Neural cell (in vitro differentiated cells): ENCODE measurements around the gene PCDH15. TPM values are rescaled to one million over a fixed set of nuclear protein-coding genes. Genes with fewer than 3 reads are reported as not detected.

ENCODE experiments used
- H2AFZ ChIP-seq: fragments of 200-600, 300-800 bp; sonication (generic), shearing (Covaris generic); 2 replicates; pipeline ENCODE4 v1.6.0; 2014; ENCODE audit warnings: low read depth, mild to moderate bottlenecking, antibody characterized with exemption, low read length, moderate library complexity
- H3F3A ChIP-seq: fragments of 200-600 bp; shearing (Covaris generic); 2 replicates; pipeline ENCODE4 v1.6.1; 2016; ENCODE audit warnings: mild to moderate bottlenecking, moderate library complexity, mixed read lengths, antibody characterized with exemption, low read length; ENCODE audit not compliant: insufficient read depth, poor library complexity, severe bottlenecking
- H3K27ac ChIP-seq: fragments of 200-600, 300-800 bp; sonication (generic), shearing (Covaris generic); 2 replicates; pipeline ENCODE4 v1.5.1; 2014; ENCODE audit warnings: mild to moderate bottlenecking, low read length, moderate library complexity
- H3K27me3 ChIP-seq: fragments of 300-800, 200-600 bp; sonication (generic), shearing (Covaris generic); 2 replicates; pipeline ENCODE4 v1.6.0; 2014; ENCODE audit warnings: mild to moderate bottlenecking, low read depth, low read length, moderate library complexity; ENCODE audit not compliant: insufficient read depth
- H3K36me3 ChIP-seq: fragments of 300-800, 200-600 bp; sonication (generic), shearing (Covaris generic); 2 replicates; pipeline ENCODE4 v1.5.1; 2014; ENCODE audit warnings: mild to moderate bottlenecking, antibody characterized with exemption, low read length, moderate library complexity; ENCODE audit not compliant: insufficient read depth
- H3K4me2 ChIP-seq: fragments of 300-800, 200-600 bp; sonication (generic), shearing (Covaris generic); 2 replicates; pipeline ENCODE4 v1.6.0; 2014; ENCODE audit warnings: mild to moderate bottlenecking, low read length
- H3K4me3 ChIP-seq: fragments of 300-800, 200-600 bp; sonication (generic), shearing (Covaris generic); 2 replicates; pipeline ENCODE4 v1.5.1; 2014; ENCODE audit warnings: mild to moderate bottlenecking, low read length, moderate library complexity
- H3K79me2 ChIP-seq: fragments of 200-600 bp; shearing (Covaris generic); replicated peaks from 2 replicates; pipeline ENCODE4 v1.6.0; 2014; ENCODE audit warnings: mild to moderate bottlenecking, low read length, moderate library complexity; ENCODE audit not compliant: insufficient read depth
- H3K9ac ChIP-seq: fragments of 300-800, 200-600 bp; sonication (generic), shearing (Covaris generic); 2 replicates; pipeline ENCODE4 v1.6.1; 2016; ENCODE audit warnings: mild to moderate bottlenecking, low read length, mixed read lengths
- H3K9me2 ChIP-seq: fragments of 200-600 bp; shearing (Covaris generic); 2 replicates; pipeline ENCODE4 v1.6.1; 2016; ENCODE audit warnings: mild to moderate bottlenecking, low read length, mixed read lengths; ENCODE audit not compliant: insufficient read depth
- H3K9me3 ChIP-seq: fragments of 200-600, 300-800 bp; sonication (generic), shearing (Covaris generic); 2 replicates; pipeline ENCODE4 v1.6.1; 2016; ENCODE audit warnings: mild to moderate bottlenecking, mixed run types, low read length, moderate library complexity, mixed read lengths
- H4K20me1 ChIP-seq: fragments of 200-600 bp; shearing (Covaris generic); 2 replicates; pipeline ENCODE4 v1.6.1; 2016; ENCODE audit warnings: mild to moderate bottlenecking, mixed run types; ENCODE audit not compliant: insufficient read depth
- EP300 ChIP-seq: fragments of 450-650 bp; conservative IDR thresholded peaks from 2 replicates; pipeline ENCODE4 v1.6.1; 2014; ENCODE audit warnings: antibody characterized with exemption, mild to moderate bottlenecking, moderate library complexity; ENCODE audit not compliant: poor library complexity, severe bottlenecking
- EZH2 ChIP-seq: fragments of 200-600, 300-800 bp; shearing (Covaris generic), sonication (generic); IDR thresholded peaks from 2 replicates; pipeline ENCODE4 v1.6.1; 2014; ENCODE audit warnings: antibody characterized with exemption, low read length, borderline replicate concordance, mild to moderate bottlenecking; ENCODE audit not compliant: insufficient read depth, poor library complexity, severe bottlenecking
- MXI1 ChIP-seq: fragments of 450-650 bp; conservative IDR thresholded peaks from 2 replicates; pipeline ENCODE4 v1.6.1; 2014; ENCODE audit warnings: antibody characterized with exemption, mild to moderate bottlenecking; ENCODE audit not compliant: poor library complexity, severe bottlenecking
- POLR2AphosphoS5 ChIP-seq: IDR thresholded peaks from 2 replicates; pipeline ENCODE4 v1.6.1; 2012
- RAD21 ChIP-seq: fragments of 450-650 bp; conservative IDR thresholded peaks from 2 replicates; pipeline ENCODE4 v1.6.1; 2014; ENCODE audit warnings: antibody characterized with exemption, mild to moderate bottlenecking, moderate library complexity
- SMC3 ChIP-seq: fragments of 450-650 bp; conservative IDR thresholded peaks from 2 replicates; pipeline ENCODE4 v1.6.1; 2014; ENCODE audit warnings: antibody characterized with exemption, mild to moderate bottlenecking, moderate library complexity; ENCODE audit not compliant: poor library complexity
- TAF1 ChIP-seq: IDR thresholded peaks from 2 replicates; pipeline ENCODE4 v1.6.1; 2012; ENCODE audit warnings: low read depth
- polyA plus RNA-seq: library from polyadenylated mRNA; depleted of rRNA; stranded (reverse); fragments of >200 nt; gene quantifications from 2 replicates; pipeline ENCODE4 v1.2.3, GENCODE V29; 2014
- TF ChIP-seq, protein P1 (sequence below): fragments of 450-650 bp; IDR thresholded peaks from 2 replicates; pipeline ENCODE4 v1.5.1; 2014; ENCODE audit warnings: antibody characterized with exemption, mild to moderate bottlenecking, moderate library complexity; ENCODE audit not compliant: poor library complexity, severe bottlenecking
- TF ChIP-seq, protein P2 (sequence below): IDR thresholded peaks from 2 replicates; pipeline ENCODE4 v1.6.1; 2012; ENCODE audit warnings: borderline replicate concordance

Gene PCDH15
- polyA plus RNA-seq, 1 donor from 2014 or later = 1.2 TPM

DNA sequence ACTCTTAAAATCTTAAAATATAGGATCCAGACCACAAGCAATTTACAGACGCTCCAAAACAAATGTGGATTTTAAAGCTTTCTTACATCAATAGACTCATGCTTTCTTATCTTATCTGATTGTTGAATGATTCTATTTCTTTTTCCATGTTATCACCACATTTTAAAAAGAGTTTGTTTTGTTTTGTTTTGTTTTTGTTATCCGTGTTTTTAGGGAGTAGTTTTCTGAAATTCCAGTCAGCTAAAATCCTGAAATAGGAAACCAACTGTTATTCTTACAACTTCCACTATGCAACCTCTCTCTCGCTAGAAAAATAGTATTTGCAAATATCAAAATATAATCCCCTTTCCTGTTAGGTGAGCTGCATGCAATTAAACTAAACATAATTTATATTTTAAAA lies 251.0 kb downstream of the PCDH15 start:
- Histone ChIP-seq H3K9me3 (no peaks in the 10 kb centered on the region), H4K20me1 (no peaks in the 10 kb centered on the region), H3K4me2 (no peak overlapping the region), H3K9ac (no peak overlapping the region), H3K4me3 (no peak overlapping the region), H3K27me3 (no peaks in the 10 kb centered on the region), H3K79me2 (no peaks in the 10 kb centered on the region), H3K9me2 (no peaks in the 10 kb centered on the region), H3K27ac (no peak overlapping the region), H2AFZ (no peak overlapping the region), H3F3A (no peaks in the 10 kb centered on the region), H3K36me3 (no peaks in the 10 kb centered on the region)
- TF ChIP-seq SMC3 (no peak), MXI1 (no peak), EZH2 (no peak), TAF1 (no peak), RAD21 (no peak), POLR2AphosphoS5 (no peak), EP300 (no peak)
- TF ChIP-seq, protein P1, sequence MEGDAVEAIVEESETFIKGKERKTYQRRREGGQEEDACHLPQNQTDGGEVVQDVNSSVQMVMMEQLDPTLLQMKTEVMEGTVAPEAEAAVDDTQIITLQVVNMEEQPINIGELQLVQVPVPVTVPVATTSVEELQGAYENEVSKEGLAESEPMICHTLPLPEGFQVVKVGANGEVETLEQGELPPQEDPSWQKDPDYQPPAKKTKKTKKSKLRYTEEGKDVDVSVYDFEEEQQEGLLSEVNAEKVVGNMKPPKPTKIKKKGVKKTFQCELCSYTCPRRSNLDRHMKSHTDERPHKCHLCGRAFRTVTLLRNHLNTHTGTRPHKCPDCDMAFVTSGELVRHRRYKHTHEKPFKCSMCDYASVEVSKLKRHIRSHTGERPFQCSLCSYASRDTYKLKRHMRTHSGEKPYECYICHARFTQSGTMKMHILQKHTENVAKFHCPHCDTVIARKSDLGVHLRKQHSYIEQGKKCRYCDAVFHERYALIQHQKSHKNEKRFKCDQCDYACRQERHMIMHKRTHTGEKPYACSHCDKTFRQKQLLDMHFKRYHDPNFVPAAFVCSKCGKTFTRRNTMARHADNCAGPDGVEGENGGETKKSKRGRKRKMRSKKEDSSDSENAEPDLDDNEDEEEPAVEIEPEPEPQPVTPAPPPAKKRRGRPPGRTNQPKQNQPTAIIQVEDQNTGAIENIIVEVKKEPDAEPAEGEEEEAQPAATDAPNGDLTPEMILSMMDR = no peak
- TF ChIP-seq, protein P2, sequence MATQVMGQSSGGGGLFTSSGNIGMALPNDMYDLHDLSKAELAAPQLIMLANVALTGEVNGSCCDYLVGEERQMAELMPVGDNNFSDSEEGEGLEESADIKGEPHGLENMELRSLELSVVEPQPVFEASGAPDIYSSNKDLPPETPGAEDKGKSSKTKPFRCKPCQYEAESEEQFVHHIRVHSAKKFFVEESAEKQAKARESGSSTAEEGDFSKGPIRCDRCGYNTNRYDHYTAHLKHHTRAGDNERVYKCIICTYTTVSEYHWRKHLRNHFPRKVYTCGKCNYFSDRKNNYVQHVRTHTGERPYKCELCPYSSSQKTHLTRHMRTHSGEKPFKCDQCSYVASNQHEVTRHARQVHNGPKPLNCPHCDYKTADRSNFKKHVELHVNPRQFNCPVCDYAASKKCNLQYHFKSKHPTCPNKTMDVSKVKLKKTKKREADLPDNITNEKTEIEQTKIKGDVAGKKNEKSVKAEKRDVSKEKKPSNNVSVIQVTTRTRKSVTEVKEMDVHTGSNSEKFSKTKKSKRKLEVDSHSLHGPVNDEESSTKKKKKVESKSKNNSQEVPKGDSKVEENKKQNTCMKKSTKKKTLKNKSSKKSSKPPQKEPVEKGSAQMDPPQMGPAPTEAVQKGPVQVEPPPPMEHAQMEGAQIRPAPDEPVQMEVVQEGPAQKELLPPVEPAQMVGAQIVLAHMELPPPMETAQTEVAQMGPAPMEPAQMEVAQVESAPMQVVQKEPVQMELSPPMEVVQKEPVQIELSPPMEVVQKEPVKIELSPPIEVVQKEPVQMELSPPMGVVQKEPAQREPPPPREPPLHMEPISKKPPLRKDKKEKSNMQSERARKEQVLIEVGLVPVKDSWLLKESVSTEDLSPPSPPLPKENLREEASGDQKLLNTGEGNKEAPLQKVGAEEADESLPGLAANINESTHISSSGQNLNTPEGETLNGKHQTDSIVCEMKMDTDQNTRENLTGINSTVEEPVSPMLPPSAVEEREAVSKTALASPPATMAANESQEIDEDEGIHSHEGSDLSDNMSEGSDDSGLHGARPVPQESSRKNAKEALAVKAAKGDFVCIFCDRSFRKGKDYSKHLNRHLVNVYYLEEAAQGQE = no peak

DNA sequence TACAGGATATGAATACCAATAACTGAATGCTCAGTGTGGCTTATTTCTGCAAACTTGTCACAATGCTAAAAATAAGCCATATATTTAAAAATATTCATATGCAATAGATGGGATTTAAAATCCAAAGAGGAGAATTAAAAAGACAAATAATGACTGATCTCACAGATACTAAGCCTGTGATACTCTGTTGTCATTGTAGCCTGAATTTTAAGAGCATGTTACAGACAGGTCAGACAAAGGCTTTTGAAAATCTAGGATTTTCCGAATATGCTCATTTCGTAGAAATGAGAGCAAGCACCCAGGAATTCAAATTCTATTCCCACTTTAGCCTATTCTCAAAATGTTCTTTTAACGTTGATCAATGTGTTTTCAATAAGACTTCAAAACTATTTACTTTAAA lies 269.7 kb downstream of the PCDH15 start:
- Histone ChIP-seq H3K9ac (no peak overlapping the region), H2AFZ (no peak overlapping the region), H3K27me3 (no peaks in the 10 kb centered on the region), H3K4me2 (no peak overlapping the region), H3K79me2 (no peaks in the 10 kb centered on the region), H3F3A (no peaks in the 10 kb centered on the region), H3K4me3 (no peak overlapping the region), H3K9me2 (no peaks in the 10 kb centered on the region), H4K20me1 (no peaks in the 10 kb centered on the region), H3K27ac (no peak overlapping the region), H3K36me3 (no peaks in the 10 kb centered on the region), H3K9me3 (no peaks in the 10 kb centered on the region)
- TF ChIP-seq POLR2AphosphoS5 = no peak
- TF ChIP-seq TAF1 = no peak
- TF ChIP-seq, protein P2 = no peak
- no peak for TF ChIP-seq MXI1
- TF ChIP-seq, protein P1 = no peak
- TF ChIP-seq EZH2 = no peak
- TF ChIP-seq SMC3 = no peak
- no peak for TF ChIP-seq RAD21
- TF ChIP-seq EP300 = no peak
